NCI-H2227 (cell line): ENCODE data around the gene TNNI3.
A peak's percentile ranks its signal among the peaks of the same experiment; 100 is the strongest.
"Not testable (repeated sequence)": the region's sequence is repeated elsewhere in the genome, so short reads cannot be mapped to it uniquely, and the experiment has no call there.

ENCODE experiments used
- DNase-seq: peaks from one replicate; lab custom pipeline; 2025; ENCODE audit not compliant: unreplicated experiment; lab: John Stamatoyannopoulos, UW

The TNNI3 gene

GRCh38 chr19:55114566-55115145, 42.9 kb downstream of the TNNI3 start:
- no peak for DNase-seq

DNA sequence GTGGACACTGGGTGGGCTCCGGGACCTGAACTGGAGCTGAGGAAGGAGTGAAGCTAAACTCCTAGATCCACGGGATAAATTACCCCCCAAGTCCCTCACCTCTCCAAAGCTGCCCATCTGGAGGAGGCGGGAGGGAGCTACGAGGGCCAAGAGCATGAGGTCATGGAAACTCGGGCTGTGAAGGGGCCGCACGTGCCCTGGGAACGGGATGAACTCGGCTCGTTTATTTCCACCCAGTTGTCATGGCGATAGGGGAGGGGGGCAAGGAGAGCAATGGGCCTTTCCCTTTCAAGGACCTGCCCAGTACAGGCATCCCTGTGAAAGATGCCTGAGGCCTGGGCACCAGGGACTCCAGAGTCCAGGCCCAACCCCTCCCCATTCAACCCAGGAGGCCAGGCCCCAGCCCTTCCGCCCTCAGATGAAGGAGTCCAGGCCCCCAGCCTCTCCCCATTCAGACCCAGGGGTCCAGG, 43.9 kb downstream of the TNNI3 start:
- DNase-seq, result peak; percentile 93

DNA sequence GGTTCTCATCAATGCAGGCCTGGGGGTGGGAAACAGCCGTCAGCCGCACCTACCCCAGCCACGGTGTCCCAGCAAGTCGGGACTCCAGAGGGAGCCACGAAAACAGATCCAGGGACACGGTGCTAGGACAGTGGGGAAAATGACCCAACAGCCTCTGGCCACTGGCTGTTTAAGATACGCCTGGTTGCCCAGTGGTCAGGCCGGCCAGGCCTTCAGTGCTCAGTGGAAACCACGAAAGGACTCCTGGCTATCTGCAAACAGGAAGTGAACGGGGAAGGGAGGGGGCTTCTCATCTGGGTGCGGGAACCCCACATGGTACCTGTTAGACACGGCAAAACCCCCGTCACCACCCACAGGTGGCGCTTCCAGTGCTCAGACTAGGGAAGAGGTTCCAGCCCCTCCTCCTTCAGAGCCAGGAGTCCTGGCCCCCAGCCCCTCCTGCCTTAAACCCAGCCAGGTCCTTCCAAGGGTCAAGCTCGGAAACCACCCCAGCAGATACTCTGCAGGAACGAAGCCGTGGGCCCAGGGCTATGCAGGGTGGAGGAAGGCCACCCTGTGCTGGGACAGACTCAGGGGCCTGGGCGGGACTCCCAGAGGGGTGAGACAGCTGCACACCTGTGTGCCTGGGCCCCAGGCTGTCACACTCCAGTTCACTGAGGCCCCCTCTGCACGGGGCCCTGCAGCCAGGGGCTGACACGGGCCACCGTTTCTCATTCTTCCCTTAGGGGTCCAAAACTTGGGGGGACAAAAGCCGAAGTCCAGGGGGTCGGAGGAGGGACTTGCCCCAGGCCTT, 44.6 kb downstream of the TNNI3 start:
- no peak for DNase-seq

- no peak for DNase-seq
These were observed 45.2 kb downstream of the TNNI3 start for GRCh38 chr19:55112246-55112776.

GRCh38 chr19:55111238-55111831, 46.2 kb downstream of the TNNI3 start:
- no peak for DNase-seq

DNA sequence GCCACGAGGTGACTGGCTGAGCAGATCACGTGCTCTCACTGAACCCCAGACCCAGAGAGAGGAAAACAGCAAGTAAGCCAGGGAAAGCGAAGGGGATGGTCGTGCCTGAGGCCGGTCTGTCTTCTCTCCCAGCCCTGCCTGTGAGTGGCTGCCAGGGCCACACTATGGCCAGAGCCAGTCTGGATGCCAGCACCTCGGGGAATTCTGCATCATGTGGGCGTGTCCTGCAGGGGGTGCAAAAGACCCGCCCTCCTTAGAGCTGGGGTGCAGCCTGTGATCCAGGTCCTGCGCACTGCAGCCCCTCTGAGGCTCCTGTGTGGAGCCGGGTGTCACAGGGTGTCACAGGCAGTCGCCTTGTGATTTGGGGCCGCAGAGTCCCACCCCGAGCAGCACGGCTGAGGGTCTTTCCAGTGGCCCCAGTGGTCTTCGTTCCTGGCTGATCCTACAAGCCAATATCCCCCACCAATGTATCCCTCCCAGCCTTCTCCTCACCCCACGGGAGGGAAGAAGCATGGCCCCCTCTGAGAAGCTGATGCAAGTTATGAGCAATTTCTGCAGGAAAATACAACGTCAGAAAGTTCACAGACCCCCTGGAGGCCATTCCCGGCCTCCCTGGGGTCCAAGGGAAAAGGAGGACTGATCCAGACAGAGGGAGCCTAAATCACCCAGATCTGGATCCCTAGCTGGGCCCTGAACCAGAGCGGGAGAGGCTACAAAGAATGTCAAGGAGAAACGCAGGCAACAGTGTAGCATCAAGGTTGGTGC, 47.8 kb downstream of the TNNI3 start:
- no peak for DNase-seq

DNA sequence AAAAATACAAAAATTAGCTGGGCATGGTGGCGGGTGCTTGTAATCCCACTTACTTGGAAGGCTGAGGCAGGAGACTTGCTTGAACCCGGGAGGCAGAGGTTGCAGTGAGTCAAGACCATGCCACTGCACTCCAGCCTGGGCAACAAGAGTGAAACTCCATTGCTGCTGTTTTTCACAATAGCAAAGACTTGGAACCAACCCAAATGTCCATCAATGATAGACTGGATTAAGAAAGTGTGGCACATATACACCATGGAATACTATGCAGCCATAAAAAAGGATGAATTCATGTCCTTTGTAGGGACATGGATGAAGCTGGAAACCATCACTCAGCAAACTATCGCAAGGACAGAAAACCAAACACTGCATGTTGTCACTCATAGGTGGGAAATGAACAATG, 50.3 kb downstream of the TNNI3 start:
- DNase-seq, result not testable (repeated sequence)

GRCh38 chr19:55106591-55106990, 50.9 kb downstream of the TNNI3 start:
- DNase-seq, result no peak

DNA sequence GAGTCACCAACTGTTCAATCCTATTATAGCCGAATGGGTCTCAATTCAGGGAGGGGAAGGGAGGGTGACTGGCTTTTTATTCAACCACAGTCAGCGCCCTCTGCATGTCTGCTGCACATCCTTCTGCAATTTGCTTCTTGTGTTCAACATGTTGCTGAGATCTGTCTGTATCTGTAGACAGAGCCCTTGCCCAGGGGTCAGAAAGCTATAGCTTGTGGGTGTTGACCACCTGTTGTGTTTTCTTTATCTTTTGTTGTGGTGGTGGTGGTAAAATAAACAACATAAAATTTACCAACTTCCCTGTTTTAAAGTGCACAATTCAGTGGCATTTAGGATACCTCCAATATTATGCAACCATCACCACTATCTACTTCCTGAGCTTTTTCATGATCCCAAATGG, 52.3 kb downstream of the TNNI3 start:
- no peak for DNase-seq

DNA sequence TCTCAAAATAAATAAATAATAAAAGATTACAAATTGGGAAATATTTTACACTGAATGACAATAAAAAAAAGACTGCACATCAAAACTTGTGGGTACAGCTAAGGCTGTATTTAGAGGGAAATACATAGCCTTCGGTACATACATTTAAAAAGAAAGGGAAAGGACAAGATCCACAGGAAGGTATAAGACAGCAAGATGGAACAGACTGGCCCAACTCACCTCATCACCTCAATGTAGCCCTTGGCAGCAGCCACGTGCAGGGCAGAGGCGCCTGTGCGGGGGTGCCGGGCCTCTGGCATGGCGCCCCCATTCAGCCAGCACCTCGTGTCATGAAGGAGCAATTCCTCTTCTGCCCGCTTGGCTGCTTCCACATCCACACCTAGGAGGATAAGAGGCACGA, 54.3 kb downstream of the TNNI3 start:
- DNase-seq, result no peak
